Stimulated activated naive CD4-positive, alpha-beta T cell treated with Interleukin-2 at 50 U/mL for 16 hours (primary cell): ENCODE measurements around the gene FYB1.

Source experiments
- DNase-seq: peaks from one replicate; lab custom pipeline; 2025; lab: John Stamatoyannopoulos, UW

Gene FYB1

GRCh38 chr5:39206630-39207321, 12.6 kb downstream of the FYB1 start:
- DNase-seq: no peak

DNA sequence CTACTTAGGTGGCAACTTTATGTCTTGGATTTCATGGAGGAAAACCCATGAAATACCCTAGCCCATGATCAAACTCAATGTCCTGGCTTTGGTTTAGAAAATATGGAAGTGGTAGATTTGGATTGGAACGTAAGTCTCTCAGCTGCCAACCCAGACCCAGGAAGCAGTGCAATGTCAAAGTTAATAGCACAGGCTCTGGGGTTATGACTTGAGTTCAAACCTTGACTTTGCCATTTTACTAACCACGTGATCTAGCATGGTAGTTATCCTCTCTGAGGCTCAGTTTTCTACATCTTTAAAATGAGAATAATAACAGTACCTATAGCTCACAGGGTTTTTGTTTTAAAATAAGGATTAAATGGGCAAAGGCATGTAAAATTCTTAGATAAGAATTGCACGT, 13.8 kb downstream of the FYB1 start:
- no peak for DNase-seq

GRCh38 chr5:39203951-39204350, 15.4 kb downstream of the FYB1 start:
- no peak for DNase-seq

DNA sequence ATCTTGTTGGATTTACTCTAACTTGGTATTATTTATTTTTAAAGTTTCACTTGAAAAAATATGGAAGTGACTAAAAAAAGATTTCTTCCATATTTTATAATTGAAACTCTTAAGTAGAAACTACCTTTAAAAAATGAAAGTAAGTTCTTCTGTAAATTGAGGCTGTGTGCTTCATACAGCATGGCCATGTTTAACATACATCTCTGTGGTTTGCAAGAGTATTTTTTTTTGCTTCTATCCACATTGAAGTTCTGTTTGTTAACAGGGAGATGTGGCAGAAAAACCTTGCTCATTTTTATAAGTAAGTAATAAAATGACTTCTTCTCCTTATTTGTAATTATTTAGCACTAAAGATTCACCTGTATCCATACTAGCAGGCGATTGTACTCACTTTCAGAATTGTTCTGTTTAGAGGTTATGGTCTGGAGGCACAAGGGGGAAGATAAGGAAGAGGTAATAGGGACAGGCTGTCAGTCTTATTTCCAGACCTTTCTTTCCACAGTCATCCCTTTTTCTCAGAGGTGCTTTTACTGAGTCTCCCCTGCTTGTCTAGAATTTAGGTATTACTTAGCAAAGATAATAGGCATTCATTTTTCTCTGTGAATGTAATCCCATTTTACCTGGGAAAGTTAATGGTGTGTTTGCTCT, 16.0 kb downstream of the FYB1 start:
- no peak for DNase-seq

- no peak for DNase-seq
Observed at GRCh38 chr5:39202597-39203274, 16.6 kb downstream of the FYB1 start.

GRCh38 chr5:39201781-39202596, 17.4 kb downstream of the FYB1 start:
- no peak for DNase-seq

- DNase-seq: no peak
Observed at GRCh38 chr5:39201160-39201780, 18.1 kb downstream of the FYB1 start.

DNA sequence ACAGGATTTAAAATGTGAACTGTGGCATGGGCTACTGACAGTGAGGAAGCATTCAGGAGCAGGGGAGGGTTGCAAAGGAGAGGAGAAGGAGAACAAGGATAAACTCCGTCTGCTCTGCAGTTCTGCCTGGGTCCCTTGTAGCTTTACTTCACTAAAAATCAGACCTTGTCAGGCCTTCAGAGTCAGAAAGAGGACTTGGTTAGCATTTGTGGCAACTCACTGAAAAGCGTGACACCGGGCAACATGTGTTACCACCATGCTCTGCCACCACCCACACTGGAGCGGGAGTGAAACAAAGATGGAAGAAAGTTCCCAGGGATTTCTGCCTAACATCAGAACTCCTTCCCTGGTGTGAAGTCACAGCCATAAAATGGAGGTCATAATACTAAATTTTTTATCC, 19.3 kb downstream of the FYB1 start:
- DNase-seq: peak; percentile 48

GRCh38 chr5:39199335-39199734, 20.0 kb downstream of the FYB1 start:
- no peak for DNase-seq

DNA sequence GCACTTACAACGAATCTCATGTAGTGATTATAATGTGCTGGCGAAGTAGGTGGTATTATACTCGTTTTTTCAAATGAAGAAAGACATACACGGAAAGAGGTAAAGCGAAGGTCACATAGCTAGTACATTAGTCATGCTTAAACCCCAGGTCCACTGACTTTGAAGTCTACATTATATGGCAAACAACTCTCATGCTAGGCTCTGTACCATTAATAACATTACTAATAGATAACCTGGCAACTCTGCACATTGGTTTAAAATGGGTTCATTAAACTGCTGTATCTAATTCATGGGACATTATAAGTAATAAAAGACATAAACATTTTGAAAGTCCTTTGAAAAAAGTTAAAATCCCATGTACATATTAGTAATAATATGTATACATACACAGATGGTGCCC, 21.2 kb downstream of the FYB1 start:
- DNase-seq: no peak

DNA sequence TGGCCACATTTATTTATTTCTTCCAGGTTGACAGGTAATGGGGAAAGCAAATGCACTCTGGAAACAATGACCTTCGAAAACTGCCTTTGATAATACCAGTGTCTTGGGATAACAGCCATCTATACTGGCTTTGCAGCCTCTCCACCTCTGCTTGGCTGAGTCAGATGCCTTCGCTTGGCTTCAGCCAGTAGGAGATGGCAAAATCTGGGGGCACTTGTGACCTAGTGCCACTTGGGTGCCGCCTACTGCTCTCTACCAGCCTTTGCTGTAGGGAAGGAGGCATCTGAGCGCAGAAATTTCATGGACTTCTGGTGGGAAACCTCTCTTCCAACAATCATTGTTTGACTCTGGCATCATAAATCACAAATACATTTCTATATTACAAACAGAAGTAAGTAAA, 21.8 kb downstream of the FYB1 start:
- peak; percentile 58 for DNase-seq

DNA sequence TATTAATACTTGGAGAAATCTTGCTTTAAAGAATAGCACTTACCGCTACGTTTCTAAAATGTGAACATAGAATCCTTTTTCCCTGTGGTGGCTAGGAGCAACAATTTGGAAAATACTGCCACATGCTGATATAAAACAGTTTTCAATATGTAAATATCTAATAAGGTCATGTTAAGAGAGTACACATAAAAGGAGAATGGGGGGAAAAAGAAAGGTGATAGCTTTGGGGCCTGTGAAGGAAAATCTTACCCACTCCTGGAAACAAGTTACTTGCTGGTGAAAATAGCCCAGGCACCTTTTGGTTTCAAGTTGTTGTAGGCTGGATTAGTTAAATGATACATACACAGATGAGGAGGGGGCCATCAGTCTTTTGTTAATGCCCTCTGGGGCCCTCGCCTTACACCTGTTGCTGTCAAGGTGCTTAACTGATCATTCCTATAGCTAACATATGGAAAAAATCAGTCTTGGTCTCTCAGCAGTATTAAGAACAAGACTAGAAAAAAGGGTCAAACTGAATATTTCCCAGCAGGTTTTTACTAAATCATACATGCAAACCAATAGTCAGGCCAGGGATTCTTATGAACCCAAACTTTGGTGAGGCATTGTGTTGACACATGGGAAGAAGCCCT, 24.1 kb downstream of the FYB1 start:
- DNase-seq: no peak

- no peak for DNase-seq
Observed at GRCh38 chr5:39194466-39195136, 24.8 kb downstream of the FYB1 start.

- DNase-seq: no peak
Observed at GRCh38 chr5:39193553-39194465, 25.6 kb downstream of the FYB1 start.

GRCh38 chr5:39192450-39193160, 26.8 kb downstream of the FYB1 start:
- DNase-seq: no peak

DNA sequence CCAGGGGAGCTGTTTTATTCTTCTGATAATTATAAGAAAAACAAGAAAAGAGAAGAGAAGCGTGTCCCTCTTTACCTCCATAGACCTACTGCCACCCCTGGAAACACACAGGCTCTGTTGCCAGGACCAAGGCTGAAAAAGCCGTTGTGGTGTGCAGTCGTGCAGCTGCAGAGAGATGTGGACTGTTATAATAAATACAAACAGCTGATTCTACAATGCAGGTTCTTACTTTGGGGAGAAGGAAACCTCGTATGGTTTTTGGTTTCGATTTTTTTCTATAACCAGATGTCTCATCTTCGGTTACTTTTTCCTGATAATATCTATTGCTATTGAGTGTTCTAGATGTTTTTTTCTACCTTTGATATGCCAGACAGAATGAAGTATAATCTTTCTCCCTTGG, 28.1 kb downstream of the FYB1 start:
- DNase-seq: no peak

DNA sequence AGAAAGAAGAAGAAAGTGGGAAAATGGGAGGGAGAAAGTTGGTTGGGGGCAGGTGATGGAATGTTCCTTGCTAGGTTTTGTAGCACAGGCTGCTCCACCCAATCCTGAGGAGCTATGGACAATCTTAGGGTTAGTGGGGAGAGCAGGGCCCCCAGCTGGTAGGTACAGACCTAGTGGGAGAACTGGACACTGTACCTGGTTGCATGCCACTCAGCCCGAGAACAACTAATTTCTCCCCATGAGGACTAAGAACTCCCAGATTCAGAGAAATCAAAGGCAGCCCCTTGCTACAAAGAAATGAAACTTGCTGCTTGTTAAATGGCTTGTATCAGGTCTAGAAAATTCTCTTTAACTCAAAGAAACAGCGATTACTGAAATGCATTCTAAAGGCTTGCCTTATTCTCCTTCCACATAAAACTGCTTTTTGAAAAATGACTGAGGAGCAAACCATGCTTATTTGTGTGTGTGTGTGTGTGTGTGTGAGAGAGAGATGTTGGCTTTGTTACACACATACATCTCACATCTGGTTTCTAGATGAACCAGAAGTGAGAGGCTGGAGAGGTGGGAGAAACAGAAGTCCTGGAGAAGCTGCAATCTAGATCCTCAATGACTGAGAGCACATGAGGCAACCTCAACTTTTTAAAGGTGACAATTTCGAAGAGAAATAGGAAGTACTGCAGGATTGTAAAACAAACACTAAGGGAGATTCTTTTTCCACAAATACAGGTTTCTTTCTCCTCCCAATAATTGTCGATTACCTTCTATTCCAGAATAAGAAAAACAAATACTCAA, 28.9 kb downstream of the FYB1 start:
- no peak for DNase-seq

GRCh38 chr5:39189292-39189955, 29.9 kb downstream of the FYB1 start:
- DNase-seq: no peak
